Fibroblast of lung (primary cell): ENCODE results near the gene PXMP4. TPM values are rescaled to one million over a fixed set of nuclear protein-coding genes. Genes with fewer than 3 reads are reported as not detected.
A peak's percentile ranks its signal among the peaks of the same experiment; 100 is the strongest.

Source experiments
- DNase-seq, 2 donors: peaks; one replicate each; pipeline versions ENCODE4 v3.0.0 to v3.0.0-alpha.2; 2010; ENCODE audit warnings: low read depth in 2 of 2
- H2AFZ ChIP-seq: 2 replicates; pipeline ENCODE4 v1.5.1; 2012; ENCODE audit warnings: low read length, control low read depth, inconsistent platforms
- H3K27ac ChIP-seq: 2 replicates; pipeline ENCODE4 v1.5.1; 2011; ENCODE audit warnings: low read length, control low read depth; ENCODE audit not compliant: insufficient read depth
- H3K27me3 ChIP-seq: 2 replicates; pipeline ENCODE4 v1.5.1; 2011; ENCODE audit warnings: mild to moderate bottlenecking, low read length; ENCODE audit not compliant: control insufficient read depth, insufficient read depth
- H3K36me3 ChIP-seq: 2 replicates; pipeline ENCODE4 v1.5.1; 2011; ENCODE audit warnings: low read length; ENCODE audit not compliant: control insufficient read depth, insufficient read depth
- H3K4me1 ChIP-seq: 2 replicates; pipeline ENCODE4 v1.5.1; 2011; ENCODE audit warnings: low read length; ENCODE audit not compliant: control insufficient read depth, insufficient read depth; ENCODE audit errors: extremely low read depth
- H3K4me2 ChIP-seq: 2 replicates; pipeline ENCODE4 v1.5.1; 2011; ENCODE audit warnings: low read length, control low read depth; ENCODE audit not compliant: insufficient read depth; ENCODE audit errors: extremely low read depth
- H3K4me3 ChIP-seq, 4 experiments: fragments of 200-600 bp in 1 of 4; sonication (generic) in 1 of 4; replicated peaks in 1 of 4; 2 replicates each; pipeline ENCODE4 v1.5.1; 2011 to 2016; ENCODE audit warnings: low read length in 4 of 4, low read depth in 3 of 4, mild to moderate bottlenecking in 3 of 4, control low read depth in 2 of 4, inconsistent platforms in 1 of 4, mixed read lengths in 1 of 4; ENCODE audit not compliant: insufficient read depth in 1 of 4; ENCODE audit errors: control extremely low read depth in 1 of 4
- H3K79me2 ChIP-seq: 2 replicates; pipeline ENCODE4 v1.5.1; 2012; ENCODE audit warnings: mild to moderate bottlenecking, low read length, inconsistent platforms; ENCODE audit not compliant: control insufficient read depth, insufficient read depth
- H3K9ac ChIP-seq: 2 replicates; pipeline ENCODE4 v1.5.1; 2011; ENCODE audit warnings: mild to moderate bottlenecking, low read length, control low read depth; ENCODE audit not compliant: insufficient read depth
- H3K9me3 ChIP-seq: 2 replicates; pipeline ENCODE4 v1.5.1; 2012; ENCODE audit warnings: low read depth, low read length; ENCODE audit not compliant: control insufficient read depth, insufficient read depth
- H4K20me1 ChIP-seq: 2 replicates; pipeline ENCODE4 v1.5.1; 2011; ENCODE audit warnings: low read length; ENCODE audit not compliant: control insufficient read depth, insufficient read depth; ENCODE audit errors: extremely low read depth
- CTCF ChIP-seq, 2 donors: IDR thresholded peaks in 1 of 2; conservative IDR thresholded peaks in 1 of 2; 1 replicate in 1 of 2; 2 replicates in 1 of 2; pipeline ENCODE4 v1.5.1; 2011 to 2012; ENCODE audit warnings: low read length in 2 of 2, control low read depth in 1 of 2, inconsistent platforms in 1 of 2, low read depth in 1 of 2, mild to moderate bottlenecking in 1 of 2
- EZH2 ChIP-seq: IDR thresholded peaks from 2 replicates; pipeline ENCODE4 v1.5.1; 2012; ENCODE audit warnings: low read length, control low read depth, mild to moderate bottlenecking; ENCODE audit errors: missing control alignments
- polyA plus RNA-seq, 2 donors: library from polyadenylated mRNA; depleted of rRNA in 1 of 2; stranded (reverse) in 1 of 2; unstranded in 1 of 2; fragments of >200 nt; gene quantifications; 2 replicates each; pipeline ENCODE4 v1.2.1, GENCODE V29; 2011 to 2012; ENCODE audit warnings: missing spikeins in 1 of 2
- total RNA-seq: library from RNA; depleted of rRNA; stranded (reverse); fragments of >200 nt; gene quantifications from 2 replicates; pipeline ENCODE4 v1.2.1, GENCODE V29; 2014

Gene PXMP4
- total and polyA plus RNA-seq, 2 donors (not counting 1 experiment from before 2014, with no cell fraction given) = 4.1 to 6.3 TPM

DNA sequence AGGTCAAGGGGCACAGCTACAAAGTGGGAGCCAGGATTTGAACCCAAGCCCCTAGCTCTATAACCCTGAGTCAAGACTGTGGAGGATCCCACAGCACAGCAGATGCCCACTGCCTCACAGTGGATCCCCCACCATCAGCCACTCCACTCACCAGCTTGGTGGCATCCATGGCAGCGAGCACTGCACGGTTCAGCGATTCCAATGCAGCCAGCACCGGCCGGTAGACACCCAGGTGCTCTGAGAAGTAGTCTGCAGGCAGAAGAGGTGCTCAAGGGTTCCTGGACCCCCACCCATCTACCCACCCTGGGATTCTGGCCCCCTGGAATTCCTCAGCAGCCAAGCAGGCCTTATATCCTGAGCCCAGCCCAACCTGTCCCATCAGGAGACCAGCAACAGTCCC, 50.9 kb downstream of the PXMP4 start:
- H3K4me3 ChIP-seq = no peak overlapping the region
- peaks cover 7% of the 10 kb centered on the region for H3K36me3 ChIP-seq
- H3K27me3 ChIP-seq = no peaks in the 10 kb centered on the region
- no peak overlapping the region for H2AFZ ChIP-seq
- H3K9me3 ChIP-seq = no peaks in the 10 kb centered on the region
- no peaks in the 10 kb centered on the region for H4K20me1 ChIP-seq
- no peak overlapping the region for H3K4me2 ChIP-seq
- no peaks in the 10 kb centered on the region for H3K79me2 ChIP-seq
- no peak overlapping the region for H3K27ac ChIP-seq
- no peak for DNase-seq
- no peak for TF ChIP-seq CTCF (conservative IDR thresholded peaks at IDR 0.05 in 1 of 2, IDR thresholded peaks at IDR 0.05 in 1 of 2; ENCODE audit: low read depth in 1 of 2, low read length in 2 of 2)
- no peak for TF ChIP-seq EZH2
- no peak overlapping the region for H3K9ac ChIP-seq
- peaks cover 17% of the 10 kb centered on the region for H3K4me1 ChIP-seq

GRCh38 chr20:33668466-33669155, 51.5 kb downstream of the PXMP4 start:
- Histone ChIP-seq H3K27ac (no peak overlapping the region), H3K79me2 (no peaks in the 10 kb centered on the region), H3K4me3 (no peak overlapping the region), H3K36me3 (peaks cover 7% of the 10 kb centered on the region), H3K9ac (no peak overlapping the region), H4K20me1 (no peaks in the 10 kb centered on the region), H3K4me2 (peak overlapping the region; percentile 25), H3K4me1 (peaks cover 20% of the 10 kb centered on the region), H3K9me3 (no peaks in the 10 kb centered on the region), H3K27me3 (no peaks in the 10 kb centered on the region), H2AFZ (no peak overlapping the region)
- DNase-seq = no peak
- TF ChIP-seq CTCF (conservative IDR thresholded peaks at IDR 0.05 in 1 of 2, IDR thresholded peaks at IDR 0.05 in 1 of 2; ENCODE audit: low read depth in 1 of 2, low read length in 2 of 2) (no peak), EZH2 (no peak)

DNA sequence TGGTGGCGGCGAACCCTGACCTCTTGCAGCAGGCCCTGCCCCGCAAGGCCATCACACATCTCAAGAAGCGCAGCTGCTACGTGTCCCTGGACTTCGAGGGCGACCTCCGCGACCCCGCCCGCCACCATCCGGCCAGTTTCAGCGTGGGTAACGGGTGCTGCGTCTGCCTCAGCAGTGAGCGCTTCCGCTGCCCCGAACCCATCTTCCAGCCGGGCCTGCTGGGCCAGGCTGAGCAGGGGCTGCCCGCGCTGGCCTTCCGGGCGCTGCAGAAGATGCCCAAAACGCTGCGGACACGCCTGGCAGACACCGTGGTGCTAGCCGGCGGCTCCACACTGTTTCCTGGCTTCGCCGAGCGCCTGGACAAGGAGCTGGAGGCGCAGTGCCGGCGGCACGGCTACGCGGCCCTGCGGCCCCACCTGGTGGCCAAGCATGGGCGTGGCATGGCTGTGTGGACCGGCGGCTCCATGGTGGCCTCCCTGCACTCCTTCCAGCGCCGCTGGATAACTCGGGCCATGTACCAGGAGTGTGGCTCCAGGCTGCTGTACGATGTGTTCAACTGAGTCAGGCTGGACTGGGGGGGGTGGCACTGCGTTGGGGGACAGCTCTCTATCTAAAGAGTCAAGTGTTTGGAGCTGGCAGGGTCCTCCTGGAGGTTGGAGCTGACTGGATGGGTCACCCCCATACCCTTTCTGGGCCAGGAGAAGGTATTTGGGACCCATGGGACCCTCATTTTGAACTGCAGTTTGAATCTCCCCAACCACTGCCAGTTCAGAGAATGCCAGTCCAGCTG, 52.2 kb downstream of the PXMP4 start:
- Histone ChIP-seq H3K79me2 (no peaks in the 10 kb centered on the region), H3K27ac (peak overlapping the region; percentile 39), H3K4me3 (peak overlapping the region; percentile 2 to 61 (median 50))

More for the DNA sequence above, 52.2 kb downstream of the PXMP4 start:
- Histone ChIP-seq H4K20me1 (no peaks in the 10 kb centered on the region), H3K9me3 (no peaks in the 10 kb centered on the region), H3K4me1 (peaks cover 21% of the 10 kb centered on the region), H2AFZ (peak overlapping the region; percentile 75), H3K36me3 (peaks cover 7% of the 10 kb centered on the region), H3K4me2 (peak overlapping the region; percentile 85), H3K9ac (peak overlapping the region; percentile 50), H3K27me3 (no peaks in the 10 kb centered on the region)
- DNase-seq = peak; percentile 66 to 70
- TF ChIP-seq CTCF (conservative IDR thresholded peaks at IDR 0.05 in 1 of 2, IDR thresholded peaks at IDR 0.05 in 1 of 2; ENCODE audit: low read depth in 1 of 2, low read length in 2 of 2) (peak; percentile 76), EZH2 (no peak)
